ENCODE data around the gene NF2.

NF2 gene

DNA sequence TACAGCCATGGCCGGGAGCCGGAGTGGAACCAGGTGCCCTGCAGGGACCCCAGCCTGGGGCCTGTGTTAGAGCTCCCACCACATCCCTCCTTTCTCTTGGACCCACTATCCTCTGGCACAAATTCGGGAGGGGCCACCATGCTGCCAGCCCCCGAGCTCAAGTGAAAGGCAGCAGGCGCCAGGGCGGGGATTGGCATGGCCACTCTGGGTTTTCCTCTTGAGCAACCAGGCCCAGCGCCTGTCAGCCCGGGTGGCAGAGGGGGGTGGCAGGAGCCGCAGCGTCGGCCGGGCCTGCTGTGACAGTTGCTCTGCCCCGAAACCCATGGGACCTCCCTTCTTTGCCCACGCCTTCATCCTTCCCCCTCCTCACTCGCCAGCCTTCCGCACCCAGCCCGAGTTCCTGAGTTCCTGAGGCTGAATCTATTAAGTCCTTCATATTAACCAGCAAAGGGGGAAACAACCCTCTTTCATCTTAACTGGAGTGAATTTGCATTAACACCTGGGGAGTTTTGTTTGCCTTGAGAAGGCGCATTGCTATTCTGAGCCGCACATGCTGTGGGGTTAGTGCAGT lies 99.6 kb downstream of the NF2 start:
- no peak for DNase-seq (ENCODE audit: low spot score)

DNA sequence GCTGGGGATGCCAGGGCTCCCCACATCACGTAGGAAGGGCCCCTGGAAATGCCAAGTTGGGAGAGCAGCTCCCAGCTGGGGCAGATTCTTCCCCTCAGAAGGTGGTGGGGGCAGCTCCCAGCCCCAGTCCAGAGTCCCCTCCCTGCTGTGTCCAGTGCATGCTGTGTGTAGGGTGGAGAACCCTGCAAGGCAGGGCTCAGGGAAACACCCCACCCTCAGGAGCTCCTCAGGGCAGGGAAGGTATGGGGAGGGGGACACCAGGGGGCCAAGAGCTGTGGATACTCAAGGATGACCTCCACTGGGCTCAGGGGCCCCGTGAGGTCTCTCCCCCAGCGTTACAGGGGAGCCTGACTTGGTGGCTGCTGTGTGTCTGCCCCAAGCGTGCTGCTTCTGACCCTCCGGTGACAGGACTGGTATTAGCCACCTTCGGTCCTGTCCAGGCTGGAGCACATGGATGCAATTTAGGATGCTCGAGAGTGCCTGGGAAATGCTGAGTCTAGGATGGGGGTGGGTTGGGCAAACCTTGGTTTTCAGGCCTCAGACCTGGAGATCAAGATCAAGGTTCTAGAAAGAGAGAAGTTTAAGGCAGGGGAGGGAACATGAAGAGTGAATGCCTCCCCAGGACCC lies 100.2 kb downstream of the NF2 start:
- no peak for DNase-seq (ENCODE audit: low spot score)

DNA sequence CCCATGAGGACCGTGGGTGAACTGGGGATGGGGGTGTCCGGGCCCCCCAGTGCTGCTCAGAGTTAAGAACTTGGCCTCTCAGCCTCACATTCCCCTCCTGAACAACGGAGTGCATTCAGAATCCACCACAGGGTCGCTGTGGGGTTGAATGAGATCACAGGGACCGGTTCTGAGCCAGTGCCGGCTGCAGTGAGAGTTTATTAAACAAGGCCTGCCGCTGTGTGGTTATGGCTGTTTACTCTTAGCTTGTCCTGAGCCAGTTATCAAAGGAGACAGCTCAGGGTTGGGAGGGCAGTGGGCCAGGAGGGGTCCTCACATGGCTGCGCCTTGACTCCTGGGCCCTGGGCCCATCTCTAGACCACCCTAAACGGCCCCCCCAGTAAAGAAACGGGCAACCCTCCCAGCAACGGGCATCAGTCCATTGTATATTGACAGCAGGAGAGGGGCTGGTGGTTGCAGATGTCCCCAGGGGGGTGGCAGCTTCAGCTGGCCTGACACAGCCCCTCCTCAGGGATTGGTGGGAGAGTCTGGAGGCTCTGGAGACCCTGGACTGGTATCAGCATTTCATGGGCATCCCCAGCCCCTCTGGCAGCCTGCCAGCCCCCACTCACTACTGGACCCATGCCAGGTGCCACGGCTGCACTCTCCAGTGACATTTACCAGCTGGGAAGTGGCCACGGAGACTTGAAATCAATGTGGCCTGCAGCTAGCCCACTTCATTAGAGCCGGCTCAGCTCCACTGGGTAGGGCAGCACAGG lies 101.3 kb downstream of the NF2 start:
- no peak for DNase-seq (ENCODE audit: low spot score)

DNA sequence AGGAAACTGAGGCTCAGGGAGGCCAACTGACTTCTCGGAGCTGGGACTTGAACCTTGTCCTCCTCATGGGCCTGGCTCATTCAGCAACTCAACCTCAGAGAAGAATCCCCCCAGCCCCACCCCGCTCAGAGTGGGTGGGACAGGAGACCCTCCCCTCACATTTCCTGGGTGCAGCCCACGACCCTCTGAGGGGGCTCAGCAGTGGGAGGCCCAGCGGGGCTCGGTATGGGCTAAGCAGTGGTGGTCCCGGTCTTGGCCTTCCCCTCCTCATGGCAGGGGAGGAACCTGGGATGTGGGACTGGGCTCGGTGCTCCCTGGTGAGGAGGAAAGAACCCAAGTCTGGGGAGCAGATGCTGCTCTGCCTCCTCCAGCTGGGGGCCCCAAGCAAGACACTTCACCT lies 102.2 kb downstream of the NF2 start:
- no peak for DNase-seq (ENCODE audit: low spot score)

DNA sequence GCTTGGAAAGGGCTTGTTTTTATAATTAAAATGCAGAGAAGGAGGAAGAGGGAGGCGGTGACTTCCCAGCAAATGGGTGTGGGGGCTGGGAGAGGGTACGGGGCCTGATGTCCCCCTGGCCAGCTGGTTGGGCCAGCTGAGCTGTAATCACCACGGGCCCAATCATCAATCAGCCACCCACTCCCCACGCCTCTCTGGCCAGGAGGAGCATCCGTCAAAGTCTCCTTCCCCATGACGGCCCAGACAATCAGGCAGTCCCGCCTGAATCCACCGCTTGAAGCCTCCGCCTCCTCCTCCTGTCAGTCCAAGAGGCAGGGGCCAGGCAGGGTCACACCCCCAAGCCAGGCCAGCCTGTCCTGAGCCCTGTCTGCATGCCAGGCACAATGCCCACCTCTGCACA lies 103.1 kb downstream of the NF2 start:
- DNase-seq (ENCODE audit: low spot score), result no peak

DNA sequence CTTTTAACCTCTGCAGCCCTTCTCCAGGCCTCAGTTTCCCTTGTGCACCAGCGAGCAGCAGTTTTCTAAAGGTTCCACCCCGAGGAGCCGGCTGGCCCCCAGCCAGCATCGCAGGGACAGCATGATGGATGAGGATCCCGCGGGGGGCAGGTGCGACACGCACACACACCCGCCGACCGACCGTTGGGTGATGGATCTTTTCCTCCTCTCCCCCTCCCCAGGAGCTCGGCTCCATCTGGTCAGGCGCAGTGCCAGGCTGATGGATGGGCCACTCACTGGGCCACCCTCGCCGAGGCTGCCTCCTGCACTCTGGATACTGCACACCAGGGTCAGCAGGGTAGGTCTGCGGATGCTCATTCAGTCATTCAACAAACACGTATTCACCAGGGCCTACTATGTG lies 103.6 kb downstream of the NF2 start:
- no peak for DNase-seq (ENCODE audit: low spot score)

DNA sequence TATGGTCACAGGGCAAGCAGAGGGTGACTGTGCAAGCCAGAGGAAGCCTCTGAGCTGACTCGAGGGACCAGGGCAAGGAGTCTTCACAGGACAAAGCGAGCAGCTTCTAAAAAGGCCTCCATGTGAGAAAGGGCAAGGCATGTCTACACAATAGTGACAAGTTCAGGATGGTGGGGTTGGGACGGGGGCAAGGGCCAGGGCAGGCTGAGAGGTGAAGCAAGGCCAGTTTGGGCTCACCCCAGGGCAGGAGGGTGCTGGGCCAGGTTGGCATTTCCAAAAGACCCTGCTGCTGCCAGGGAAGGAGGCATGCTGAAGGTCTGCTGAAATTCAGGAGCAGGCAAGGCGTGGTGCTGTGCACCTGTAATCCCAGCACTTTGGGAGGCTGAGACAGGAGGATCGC lies 104.0 kb downstream of the NF2 start:
- DNase-seq (ENCODE audit: low spot score), result no peak

DNA sequence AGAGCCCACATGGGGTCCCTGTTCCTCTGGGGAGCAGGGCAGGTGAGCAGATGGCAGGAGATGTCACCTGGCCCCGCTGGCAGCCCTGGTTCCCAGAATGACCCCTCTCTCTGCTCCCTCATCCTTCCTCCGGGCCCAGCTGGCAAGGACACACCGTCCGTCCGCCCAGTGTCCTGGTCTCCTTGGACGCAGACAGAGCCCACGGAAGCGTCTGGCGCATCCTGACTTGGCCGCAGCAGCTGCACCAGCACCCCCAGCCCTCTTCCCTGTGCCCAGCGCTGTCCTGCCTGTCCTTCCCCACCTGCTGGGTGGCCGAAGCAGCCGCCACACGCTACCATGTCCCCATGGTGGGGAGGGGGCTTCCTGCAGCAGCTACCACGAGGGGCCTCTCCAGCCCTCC lies 106.8 kb downstream of the NF2 start:
- DNase-seq (ENCODE audit: low spot score), result no peak

DNA sequence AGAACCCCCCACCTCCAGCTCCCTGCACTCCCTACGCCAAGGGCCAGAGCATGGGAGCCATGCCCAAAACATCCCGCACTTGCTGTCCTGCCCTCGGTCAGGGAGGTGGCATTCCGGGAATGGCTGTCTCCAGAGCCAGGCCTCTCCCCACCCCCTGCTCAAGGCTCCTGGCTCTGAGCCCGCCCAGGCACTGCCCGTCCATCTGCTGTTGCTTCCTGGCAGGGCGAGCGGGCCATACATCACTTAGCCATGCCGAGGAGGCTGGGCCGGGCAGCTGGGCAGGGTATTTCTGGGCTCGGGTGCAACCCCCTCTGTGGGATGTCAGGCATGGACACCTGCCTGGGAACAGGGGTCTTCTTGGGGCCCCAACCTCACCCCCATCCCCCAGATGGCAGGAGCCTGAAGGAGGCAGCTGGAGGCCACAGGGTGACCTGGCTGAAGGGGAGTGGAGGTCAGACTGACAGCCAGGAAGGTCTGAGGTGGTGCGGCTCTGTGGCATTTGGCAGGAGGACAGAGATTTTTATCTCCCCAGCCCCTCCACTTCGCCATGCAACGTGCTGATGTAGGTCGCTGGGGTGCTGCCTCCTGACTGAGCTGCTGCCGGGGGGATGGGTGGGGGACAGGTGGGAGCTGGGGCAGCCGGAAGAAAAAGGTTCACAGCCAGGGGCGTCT lies 107.6 kb downstream of the NF2 start:
- DNase-seq (ENCODE audit: low spot score), result no peak

DNA sequence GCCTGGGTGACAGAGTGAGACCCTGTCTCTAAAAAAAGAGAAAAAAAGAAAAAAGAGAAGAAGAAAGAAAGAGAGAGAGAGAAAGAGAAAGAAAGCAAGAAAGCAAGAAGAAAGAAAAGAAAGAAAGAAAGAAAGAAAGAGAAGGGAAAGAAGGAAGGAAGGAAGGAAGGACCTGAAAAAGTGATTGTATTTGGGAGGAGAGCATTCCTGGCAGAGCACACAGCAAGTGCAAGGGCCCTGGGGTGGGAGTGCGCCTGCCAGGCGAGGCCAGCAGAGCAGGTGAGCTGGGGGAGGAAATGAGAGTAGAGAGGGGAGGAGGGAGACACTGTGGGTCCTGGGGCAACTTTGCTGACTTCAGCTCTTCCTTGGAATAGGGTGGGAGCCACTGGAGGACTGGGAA lies 108.7 kb downstream of the NF2 start:
- DNase-seq (ENCODE audit: low spot score), result no peak

DNA sequence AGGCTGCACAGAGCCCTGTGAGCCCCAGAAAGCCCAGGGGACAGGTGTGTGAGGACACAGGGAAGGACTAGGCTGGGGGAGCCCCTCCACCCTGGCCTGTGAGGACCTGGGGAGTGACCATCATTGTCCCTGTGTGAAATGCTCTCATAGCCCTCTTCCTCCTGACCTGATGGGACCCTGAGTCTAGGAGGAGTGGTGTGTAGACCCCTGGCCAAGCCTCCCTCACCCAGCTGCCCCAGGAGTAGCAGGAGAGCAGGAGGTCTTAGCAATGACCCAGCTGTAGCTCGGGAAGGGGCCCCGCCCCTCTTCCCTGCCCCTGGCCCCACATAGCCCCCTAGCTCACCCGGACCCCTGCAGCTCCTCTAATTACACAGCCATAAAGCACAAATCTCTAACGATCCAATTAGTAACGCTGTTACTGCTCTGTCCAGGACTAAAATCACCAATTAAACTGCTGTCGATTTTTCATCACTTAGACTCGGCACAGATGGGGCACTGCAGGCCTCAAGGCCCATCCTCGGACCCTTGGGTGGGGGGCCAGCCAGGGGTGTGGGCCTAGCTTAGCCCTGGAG lies 109.8 kb downstream of the NF2 start:
- no peak for DNase-seq (ENCODE audit: low spot score)

DNA sequence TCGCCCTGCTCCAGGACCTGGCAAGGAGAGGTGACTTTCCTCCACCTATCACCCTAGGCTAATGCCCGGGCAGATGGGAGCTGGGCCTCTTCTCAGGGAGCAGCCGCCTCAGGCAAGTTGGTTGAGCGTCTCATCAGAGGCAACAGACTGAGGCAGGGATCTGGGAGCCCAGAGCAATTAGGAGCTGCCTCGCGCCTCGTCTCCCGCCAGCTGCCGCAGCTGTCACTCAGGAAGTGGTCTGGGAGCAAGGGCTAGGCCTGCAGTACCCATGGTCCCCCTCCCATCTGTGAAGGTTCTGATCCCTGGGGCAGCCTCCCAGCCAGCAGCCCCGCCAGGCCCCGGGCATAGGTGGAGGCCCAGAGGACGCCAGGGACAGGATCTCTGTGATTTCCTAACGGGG lies 111.8 kb downstream of the NF2 start:
- no peak for DNase-seq (ENCODE audit: low spot score)

DNA sequence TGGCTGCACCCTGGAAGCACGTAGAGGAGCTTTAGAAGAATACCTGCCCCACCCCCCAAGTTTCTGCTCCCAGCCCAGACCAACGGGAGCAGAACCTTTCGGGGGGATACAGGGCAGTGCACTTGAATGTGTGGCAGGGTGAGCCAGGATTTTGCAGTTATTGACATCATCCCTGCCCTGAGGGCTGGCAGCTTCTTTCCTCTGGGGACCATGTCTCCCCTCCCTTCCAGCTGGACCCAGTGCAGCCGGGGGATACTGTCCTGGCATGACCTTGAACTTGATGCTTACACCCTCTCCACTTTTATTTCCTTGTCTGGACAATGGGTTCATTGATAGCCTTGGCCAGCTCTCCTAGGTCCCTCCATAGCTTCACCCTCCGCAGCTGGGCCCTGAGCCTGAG lies 112.3 kb downstream of the NF2 start:
- DNase-seq (ENCODE audit: low spot score), result no peak

DNA sequence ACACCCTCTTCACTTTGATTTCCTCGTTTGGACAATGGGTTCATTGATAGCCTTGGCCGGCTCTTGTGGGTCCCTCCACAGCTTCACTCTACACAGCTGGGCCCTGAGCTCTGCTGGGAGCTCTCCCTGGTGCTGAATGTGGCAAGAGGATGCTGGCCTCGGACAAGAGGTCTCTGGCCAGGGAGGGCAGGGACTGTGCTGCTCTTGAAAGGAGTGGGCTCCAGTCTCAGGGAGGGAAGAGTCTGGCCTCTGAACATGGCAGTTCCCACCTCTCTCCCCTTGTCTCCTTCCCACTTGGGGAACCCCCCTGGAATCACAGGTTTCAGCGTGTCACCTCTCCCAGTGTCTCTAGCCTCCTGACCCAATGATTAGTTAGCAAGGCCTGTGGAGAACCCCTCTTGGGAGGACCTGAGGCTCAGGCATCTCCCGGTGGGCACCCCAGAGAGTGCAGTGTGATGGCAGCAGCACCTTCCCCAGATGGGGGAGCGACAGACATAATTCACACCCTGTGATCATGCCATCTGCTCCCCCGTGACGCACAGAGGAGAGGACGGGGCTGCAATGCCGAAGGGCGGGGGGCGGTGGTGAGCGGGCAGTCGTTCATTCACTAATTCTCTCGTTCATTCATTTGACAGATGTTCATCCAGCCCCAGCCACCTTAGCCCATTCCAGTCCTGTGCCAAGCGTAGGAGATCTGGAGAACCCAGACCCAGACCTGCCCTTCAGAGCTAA lies 113.5 kb downstream of the NF2 start:
- no peak for DNase-seq (ENCODE audit: low spot score)

DNA sequence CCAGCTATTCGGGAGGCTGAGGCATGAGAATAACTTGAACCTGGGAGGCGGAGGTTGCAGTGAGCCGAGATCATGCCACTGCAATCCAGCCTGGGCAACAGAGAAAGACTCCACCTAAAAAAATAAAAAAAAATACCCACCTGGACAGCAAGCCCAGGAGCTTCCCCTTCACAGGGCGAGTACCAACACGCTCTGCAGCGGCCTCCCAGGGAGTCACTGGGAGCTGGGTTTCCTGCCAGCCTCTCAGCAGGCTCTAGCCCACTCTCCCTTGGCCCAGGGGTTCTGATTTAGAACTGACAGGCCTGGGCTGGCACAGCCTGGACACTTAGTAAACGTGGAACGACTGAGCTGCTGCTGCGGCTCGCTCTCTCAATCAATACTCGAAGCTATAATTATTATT lies 114.4 kb downstream of the NF2 start:
- no peak for DNase-seq (ENCODE audit: low spot score)

DNA sequence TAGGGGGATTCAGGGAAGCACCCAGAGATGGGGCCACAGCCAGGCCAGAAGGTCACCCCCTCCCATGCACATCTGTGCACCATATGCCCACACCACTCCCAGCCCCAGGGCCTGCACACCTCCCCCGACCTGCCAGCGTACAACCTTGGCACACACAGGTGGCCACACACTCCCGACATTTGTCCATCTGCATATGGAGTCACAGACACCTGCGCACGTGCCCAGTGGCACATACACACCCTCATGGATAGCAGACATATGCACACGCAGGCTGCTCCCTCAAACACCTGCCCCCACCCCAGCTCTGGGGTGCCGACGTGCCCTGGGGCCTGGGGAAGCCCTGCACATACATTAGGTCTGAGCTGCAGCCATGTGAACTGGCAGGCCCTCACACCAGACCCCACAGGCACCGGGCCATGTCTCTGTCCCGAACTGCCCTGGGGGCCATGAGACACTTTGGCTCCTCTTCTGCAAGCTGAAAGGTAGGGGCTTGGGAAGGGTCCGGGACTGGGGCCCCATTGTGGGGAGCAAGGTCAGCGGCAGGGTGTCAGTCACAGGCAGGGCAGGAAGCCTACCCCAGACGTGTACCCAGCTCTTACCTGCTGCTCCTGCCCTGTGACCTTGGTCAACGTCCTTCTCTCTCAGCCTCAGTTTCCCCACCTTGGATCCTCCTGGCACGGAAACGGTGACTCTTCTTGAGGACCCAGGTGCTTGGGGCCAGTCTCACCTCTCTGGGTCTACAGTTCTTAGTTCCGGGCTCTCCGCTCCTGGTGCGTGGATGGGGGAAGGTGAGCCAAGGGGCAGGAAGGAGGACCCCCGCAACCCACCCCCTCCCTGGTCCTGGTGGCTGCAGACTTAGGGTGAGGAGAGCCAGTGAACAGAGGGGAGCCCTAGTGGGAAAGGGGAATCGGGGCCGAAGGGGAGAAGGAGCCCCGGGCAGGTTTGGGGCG lies 115.8 kb downstream of the NF2 start:
- no peak for DNase-seq (ENCODE audit: low spot score)

DNA sequence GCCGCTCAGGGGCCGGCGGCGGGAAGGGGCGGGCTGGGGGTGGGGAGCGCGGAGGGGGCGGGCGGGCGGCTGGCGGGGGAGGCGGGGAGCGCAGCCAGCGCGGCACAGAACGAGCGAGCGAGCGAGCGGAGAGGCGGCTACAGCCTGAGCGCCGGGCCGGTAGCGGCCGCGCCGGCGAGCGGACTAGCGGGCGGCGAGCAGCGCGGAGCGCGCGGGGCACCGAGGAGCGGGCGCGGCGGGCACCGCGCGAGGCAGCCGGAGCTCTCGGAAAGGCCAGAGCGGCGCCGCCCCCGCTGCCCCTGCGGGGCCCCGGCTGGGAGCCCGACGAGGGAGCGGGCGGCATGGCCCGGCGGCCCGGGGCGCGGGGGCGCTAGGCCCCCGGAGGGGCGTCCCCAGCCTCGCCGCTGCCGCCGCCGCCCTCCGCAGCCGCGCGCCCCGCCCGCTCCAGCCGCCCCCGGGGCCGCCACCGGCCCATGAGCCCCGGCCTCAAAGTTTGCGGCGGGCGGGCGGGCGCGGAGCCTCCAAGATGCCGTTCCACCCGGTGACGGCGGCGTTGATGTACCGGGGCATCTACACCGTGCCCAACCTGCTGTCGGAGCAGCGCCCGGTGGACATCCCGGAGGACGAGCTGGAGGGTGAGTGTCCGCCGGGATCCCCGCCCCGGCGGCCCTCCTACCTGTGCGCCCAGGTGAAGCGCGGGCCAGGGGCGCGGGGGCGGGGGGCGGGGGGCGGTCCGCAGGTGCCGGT lies 116.6 kb downstream of the NF2 start, which contains the start of gene CABP7:
Gene CABP7 (plus strand): TSS at position 105 of the 747 bp plus-strand sequence. CDS start 422 bp downstream, at position 527.
- no peak for DNase-seq (ENCODE audit: low spot score)

DNA sequence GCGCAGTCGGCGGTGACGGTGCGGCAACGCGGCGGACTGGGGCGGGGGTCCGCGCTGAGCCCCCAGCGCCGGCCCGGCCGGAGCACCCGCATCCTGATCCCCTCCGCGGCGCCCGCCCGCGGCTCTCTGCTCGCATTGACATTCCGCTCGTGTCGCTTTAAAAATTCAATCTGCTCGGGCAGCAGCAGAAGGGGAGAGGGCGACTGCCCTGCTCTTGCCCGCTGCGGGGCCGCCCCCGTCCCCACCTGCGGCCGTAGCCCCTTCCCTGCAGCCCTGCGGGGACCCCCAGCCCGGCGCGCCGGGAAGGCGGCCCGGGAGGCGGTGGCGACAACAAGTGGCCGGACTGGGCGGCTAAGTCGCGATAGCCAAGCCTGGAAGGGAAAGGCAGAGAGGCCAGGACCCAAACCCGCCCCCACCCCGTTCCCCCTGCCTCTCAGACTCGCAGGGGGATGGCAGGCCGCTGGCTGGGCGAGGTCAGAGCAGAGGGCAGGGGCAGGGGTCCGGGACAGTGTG lies 117.4 kb downstream of the NF2 start:
- DNase-seq (ENCODE audit: low spot score), result no peak

DNA sequence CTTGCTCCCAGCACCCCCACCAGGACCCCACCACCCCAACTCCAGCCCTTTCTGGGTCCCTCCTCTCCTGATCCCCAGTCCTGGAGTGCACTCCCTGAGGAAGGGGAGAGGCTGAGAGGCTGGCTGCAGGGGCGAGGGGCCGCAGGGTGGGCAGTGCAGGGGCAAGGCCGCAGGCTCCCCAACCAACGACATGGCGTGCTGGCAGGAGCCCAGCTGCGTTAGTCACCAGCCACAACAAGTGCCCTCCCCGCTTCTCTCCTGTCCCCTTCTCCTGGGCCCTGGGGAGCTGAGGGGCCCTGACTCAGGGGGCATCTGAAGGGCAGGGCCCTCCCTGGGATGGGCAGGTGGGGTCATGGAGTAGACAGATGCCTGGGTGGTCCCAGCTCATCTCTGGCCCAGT lies 118.7 kb downstream of the NF2 start:
- DNase-seq (ENCODE audit: low spot score), result no peak

DNA sequence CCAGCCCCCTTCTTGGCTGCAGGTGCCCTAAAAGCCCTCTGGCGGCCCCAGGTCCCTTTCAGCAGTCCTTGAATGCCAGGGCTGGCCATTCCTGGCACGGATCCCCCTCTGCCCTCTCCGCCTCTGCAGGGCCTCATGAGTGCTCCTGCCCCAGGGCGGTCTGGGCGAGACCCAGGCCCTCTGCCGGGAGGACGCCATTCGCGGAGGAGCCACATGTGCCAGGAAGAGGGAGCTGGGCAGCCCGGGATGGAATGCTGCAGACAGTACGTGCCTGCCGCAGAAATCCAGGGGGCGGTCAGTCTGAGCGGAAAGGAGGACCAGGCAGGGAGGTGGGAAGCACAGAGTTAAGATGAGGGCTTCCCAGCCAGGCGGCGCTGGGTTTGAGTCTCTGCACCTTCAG lies 119.2 kb downstream of the NF2 start:
- DNase-seq (ENCODE audit: low spot score), result no peak
